Stomach (tissue), 9 donors: ENCODE measurements around the gene PFKP. TPM values are rescaled to one million over a fixed set of nuclear protein-coding genes. Genes with fewer than 3 reads are reported as not detected.

ENCODE experiments used
- DNase-seq, 2 donors: peaks; one replicate each; pipeline versions ENCODE4 v3.0.0 to v3.0.0-alpha.2; 2013 to 2019
- H3K27ac ChIP-seq, 5 donors: fragments of 200-600 bp in 4 of 5; sonication (generic) in 4 of 5; one replicate each; pipeline ENCODE4 v1.5.1; 2013 to 2019; ENCODE audit warnings: mild to moderate bottlenecking in 1 of 5, moderate library complexity in 1 of 5
- H3K27me3 ChIP-seq, 3 donors: fragments of 200-600 bp; sonication (generic); one replicate each; pipeline ENCODE4 v1.5.1; 2017 to 2019; ENCODE audit warnings: mixed run types in 1 of 3
- H3K36me3 ChIP-seq, 4 donors: fragments of 200-600 bp; sonication (generic); 1 replicate in 3 of 4; 2 replicates in 1 of 4; pipeline ENCODE4 v1.5.1; 2016 to 2019
- H3K4me1 ChIP-seq, 4 donors: fragments of 200-600 bp; sonication (generic); one replicate each; pipeline ENCODE4 v1.5.1; 2016 to 2019
- H3K4me3 ChIP-seq, 4 donors: fragments of 200-600 bp; sonication (generic) in 3 of 4; one replicate each; pipeline ENCODE4 v1.5.1; 2016 to 2019; ENCODE audit warnings: mild to moderate bottlenecking in 1 of 4
- H3K9me3 ChIP-seq, 4 donors: fragments of 200-600 bp; sonication (generic); one replicate each; pipeline ENCODE4 v1.5.1; 2016 to 2019
- EP300 ChIP-seq: sonication (generic); formaldehyde crosslinking; IDR thresholded peaks from one replicate; pipeline ENCODE4 v1.6.1; 2017; ENCODE audit warnings: antibody characterized with exemption
- POLR2A ChIP-seq, 4 donors: fragments of 450-650 bp; IDR thresholded peaks; one replicate each; pipeline ENCODE4 v1.6.1; 2016; ENCODE audit warnings: antibody characterized with exemption in 4 of 4, control low read depth in 2 of 4, mild to moderate bottlenecking in 1 of 4, moderate library complexity in 1 of 4
- POLR2AphosphoS5 ChIP-seq, 3 donors: sonication (generic); formaldehyde crosslinking; IDR thresholded peaks; one replicate each; pipeline ENCODE4 v1.6.1; 2016; ENCODE audit warnings: antibody characterized with exemption in 3 of 3
- WGBS, 5 donors: extraction: QIAGEN DNeasy Blood & Tissue Kit in 3 of 5; methylation state at CpG; one replicate each; pipeline versions ENCODE4 v1.1.5 to v1.1.7; 2013 to 2018; 5-methylcytosine and 5-hydroxymethylcytosine counted together
- intact Hi-C: fragments of 100-400 bp; cut with DNase I; formaldehyde crosslinking; loops from one replicate; pipeline ENCODE4 v1.15.1; 2023; ENCODE audit warnings: low total_unique reads
- polyA plus RNA-seq, 3 donors: library from polyadenylated mRNA; stranded (reverse); fragments of 200-250 nt; gene quantifications; one replicate each; pipeline ENCODE4 v1.2.3, GENCODE V29; 2013
- total RNA-seq, 5 donors: library from RNA; depleted of rRNA; stranded (reverse); fragments of >200 nt; gene quantifications; one replicate each; pipeline versions ENCODE4 v1.1.0 to v1.2.3, GENCODE V29; 2014 to 2016
- TF ChIP-seq, protein P1 (sequence below), 7 experiments: fragments of 450-650 bp in 4 of 7; fragments of 200-600 bp in 3 of 7; sonication (generic) in 3 of 7; IDR thresholded peaks; one replicate each; pipeline ENCODE4 v1.5.1; 2016 to 2019; ENCODE audit warnings: antibody characterized with exemption in 7 of 7, control low read depth in 2 of 7, mild to moderate bottlenecking in 1 of 7
- donor health status: healthy with polysubstance abuse.
- donor health status: Bipolar disorder and iron deficiency.
- donor health status: healthy.

The PFKP gene
- total and polyA plus RNA-seq, 8 donors: 11.2 to 155 (median 29.4) TPM

DNA sequence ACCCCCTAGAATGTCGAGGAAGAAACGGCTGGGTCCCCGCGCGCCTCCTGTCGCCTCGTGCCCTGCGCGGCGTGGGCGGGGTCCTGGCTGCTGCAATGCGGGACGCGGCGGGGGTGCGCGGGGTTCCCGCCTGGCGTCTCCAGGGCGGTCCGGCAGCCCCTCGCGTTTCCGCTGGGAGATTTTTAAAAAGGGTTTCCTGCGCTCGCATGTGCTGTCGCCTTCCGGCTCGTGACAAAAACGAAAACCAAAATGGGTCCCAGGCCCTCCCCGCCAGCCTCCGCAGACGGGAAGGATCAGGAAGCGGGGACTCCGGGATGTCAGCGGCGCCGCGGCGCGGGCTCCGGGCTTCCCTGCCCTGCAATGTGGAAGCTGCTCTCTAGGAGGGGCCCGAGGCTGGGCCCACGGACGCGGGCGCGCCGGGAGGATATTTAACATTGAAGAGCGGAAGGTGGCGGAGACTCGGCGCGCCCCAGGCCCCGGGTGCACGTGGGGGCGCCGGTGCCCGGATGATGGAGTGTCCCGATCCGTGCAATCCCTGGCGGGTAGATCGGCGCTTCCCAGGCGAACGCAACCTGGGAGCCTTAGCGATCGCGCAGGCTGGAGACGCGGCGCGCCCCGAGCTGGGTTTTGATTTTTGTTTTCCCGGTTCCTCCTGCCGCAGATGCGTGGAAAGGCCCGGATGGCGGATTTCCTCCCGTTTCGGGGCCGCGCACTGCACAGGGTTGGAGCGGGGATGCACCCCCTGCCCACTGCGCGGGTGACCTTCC is 1.0 kb downstream of the PFKP start:
- H3K27ac ChIP-seq: peak overlapping the region; percentile 54 to 84 (median 76)
- intact Hi-C loops: no loop called here
- H3K4me3 ChIP-seq: peak overlapping the region; percentile 72 to 95 (median 82)
- TF ChIP-seq, protein P1, sequence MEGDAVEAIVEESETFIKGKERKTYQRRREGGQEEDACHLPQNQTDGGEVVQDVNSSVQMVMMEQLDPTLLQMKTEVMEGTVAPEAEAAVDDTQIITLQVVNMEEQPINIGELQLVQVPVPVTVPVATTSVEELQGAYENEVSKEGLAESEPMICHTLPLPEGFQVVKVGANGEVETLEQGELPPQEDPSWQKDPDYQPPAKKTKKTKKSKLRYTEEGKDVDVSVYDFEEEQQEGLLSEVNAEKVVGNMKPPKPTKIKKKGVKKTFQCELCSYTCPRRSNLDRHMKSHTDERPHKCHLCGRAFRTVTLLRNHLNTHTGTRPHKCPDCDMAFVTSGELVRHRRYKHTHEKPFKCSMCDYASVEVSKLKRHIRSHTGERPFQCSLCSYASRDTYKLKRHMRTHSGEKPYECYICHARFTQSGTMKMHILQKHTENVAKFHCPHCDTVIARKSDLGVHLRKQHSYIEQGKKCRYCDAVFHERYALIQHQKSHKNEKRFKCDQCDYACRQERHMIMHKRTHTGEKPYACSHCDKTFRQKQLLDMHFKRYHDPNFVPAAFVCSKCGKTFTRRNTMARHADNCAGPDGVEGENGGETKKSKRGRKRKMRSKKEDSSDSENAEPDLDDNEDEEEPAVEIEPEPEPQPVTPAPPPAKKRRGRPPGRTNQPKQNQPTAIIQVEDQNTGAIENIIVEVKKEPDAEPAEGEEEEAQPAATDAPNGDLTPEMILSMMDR (IDR thresholded peaks at IDR 0.05): peak in 3 of 7 experiments; percentile 5 to 18 (median 13)
- TF ChIP-seq POLR2A (IDR thresholded peaks at IDR 0.05): no peak
- peak; percentile 50 to 83 for DNase-seq
- H3K4me1 ChIP-seq: peaks cover 17 to 59% (median 34%) of the 10 kb centered on the region in 4 donors
- H3K9me3 ChIP-seq: no peaks in the 10 kb centered on the region
- H3K36me3 ChIP-seq: no peaks in the 10 kb centered on the region
- peaks cover 0 to 50% (median 20%) of the 10 kb centered on the region in 3 donors for H3K27me3 ChIP-seq
- 0 to 1% (median 0%) methylated on average over 25 to 86 of the region's 86 CpGs for WGBS, 5 donors

DNA sequence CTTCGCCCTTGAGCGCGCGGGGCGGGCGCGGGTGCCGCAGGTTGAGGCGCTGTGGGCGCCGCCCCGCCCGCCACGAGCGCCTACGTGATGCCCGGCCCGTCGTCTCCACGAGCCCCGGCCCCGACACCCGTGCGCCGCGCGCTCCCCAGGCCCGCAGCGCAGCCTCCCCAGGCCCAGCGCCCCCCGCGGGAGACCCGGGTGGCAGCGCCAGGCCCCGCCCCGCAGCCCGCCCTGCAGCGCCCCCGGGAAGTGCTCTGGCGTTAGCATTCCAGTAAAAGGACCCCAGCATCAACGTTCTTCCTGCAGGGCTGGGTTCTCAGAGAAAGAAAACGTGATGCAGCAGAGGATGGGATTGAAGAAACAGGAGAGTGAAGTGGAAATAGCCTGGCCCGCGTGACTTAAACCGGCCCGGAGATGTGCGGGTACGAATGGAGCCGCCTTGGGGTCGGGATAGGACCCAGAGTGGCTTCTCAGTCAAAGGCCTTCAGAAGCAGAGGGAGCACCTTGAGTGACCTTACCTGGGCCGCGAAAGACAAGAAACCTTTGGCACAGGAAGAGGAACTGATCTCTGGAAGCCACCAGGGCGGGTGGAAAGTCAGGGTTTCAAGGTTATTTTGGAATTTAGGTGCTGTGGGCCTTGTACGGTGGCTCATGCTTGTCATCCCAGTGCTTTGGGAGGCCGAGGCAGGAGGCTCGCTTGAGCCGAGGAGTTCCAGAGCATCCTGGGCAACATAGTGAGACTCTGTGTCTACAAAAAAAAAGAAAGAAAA is 1.8 kb downstream of the PFKP start:
- intact Hi-C loops: no loop called here
- peak in 1 of 2 donors; percentile 65 for DNase-seq
- Histone ChIP-seq H3K4me1 (peaks cover 17 to 67% (median 34%) of the 10 kb centered on the region in 4 donors), H3K27me3 (peaks cover 0 to 42% (median 20%) of the 10 kb centered on the region in 3 donors), H3K9me3 (no peaks in the 10 kb centered on the region), H3K36me3 (no peaks in the 10 kb centered on the region), H3K27ac (peak overlapping the region in 4 of 5 donors; percentile 74 to 84 (median 78)), H3K4me3 (peak overlapping the region; percentile 72 to 95 (median 82))
- no peak for TF ChIP-seq POLR2AphosphoS5 (IDR thresholded peaks at IDR 0.05)
- no peak for TF ChIP-seq POLR2A (IDR thresholded peaks at IDR 0.05)
- TF ChIP-seq, protein P1 (IDR thresholded peaks at IDR 0.05): no peak
- TF ChIP-seq EP300: no peak
- 15 to 48% (median 17%) methylated on average over 19 to 57 of the region's 57 CpGs for WGBS, 5 donors

DNA sequence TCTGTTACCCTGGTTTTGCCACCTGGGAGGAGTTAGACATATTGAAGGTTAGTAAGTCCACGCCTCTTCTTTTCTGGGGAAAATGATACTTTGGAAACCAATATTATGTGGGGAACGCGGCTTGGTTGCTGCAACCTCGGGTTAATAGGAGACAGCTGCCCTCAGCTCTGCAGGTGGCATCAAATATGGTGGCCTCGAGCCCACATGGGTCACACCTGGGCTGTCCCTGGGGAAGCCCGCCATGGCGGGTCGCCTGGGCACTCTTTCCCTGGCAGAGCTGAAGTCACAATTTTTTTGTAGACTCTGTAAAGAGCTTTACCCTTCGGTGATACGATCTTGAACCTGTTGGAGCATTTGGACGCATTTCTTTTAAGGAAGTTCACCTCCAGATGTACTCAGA is 2.5 kb downstream of the PFKP start:
- Histone ChIP-seq H3K9me3 (no peaks in the 10 kb centered on the region), H3K4me3 (peak overlapping the region in 1 of 4 donors; percentile 95), H3K27ac (no peak overlapping the region), H3K36me3 (no peaks in the 10 kb centered on the region), H3K27me3 (peaks cover 0 to 42% (median 20%) of the 10 kb centered on the region in 3 donors), H3K4me1 (peaks cover 17 to 69% (median 34%) of the 10 kb centered on the region in 4 donors)
- WGBS, 5 donors: 94 to 99% (median 96%) methylated on average over 11 of the region's 11 CpGs
- DNase-seq: no peak
- TF ChIP-seq POLR2A (IDR thresholded peaks at IDR 0.05): no peak
- TF ChIP-seq, protein P1 (IDR thresholded peaks at IDR 0.05): no peak
- TF ChIP-seq POLR2AphosphoS5 (IDR thresholded peaks at IDR 0.05): no peak
- no peak for TF ChIP-seq EP300
- intact Hi-C loops: no loop called here

DNA sequence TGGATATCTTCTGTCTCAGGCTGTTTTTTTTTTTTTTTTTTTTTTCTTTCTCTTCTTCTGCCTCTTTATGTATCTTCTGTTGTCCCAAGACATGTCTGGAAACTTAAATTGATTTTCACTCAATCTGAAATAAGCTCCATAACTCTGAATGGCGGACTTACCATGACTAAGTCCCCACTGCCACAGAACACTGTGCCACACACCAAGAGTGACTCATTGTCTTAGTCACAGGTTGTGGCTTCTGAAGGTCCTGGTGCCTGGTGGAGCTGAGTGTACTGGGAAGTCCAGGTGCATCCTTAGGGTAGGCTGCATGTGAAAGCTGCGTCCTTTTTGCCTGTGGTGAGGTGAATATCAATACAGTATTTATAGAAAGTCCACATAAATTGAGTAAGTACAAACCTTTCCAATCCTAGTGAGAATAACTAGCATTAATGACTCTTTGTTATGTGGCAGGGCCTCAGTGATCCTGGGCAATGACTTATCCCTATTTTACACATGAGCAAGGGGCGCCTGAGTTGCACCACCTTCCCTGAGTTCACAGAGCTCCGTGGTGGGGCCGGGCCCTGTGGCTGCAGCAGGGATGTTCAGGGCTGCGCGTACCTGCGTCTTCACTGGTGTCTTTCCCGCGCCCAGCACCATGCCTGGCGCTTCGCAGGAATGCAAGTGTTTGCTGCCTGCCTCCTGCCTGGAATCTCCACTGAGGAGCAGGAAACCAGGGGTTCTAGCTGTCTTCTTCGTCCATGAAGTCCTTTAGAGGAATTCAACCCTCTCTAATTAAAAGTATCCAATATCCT is 4.3 kb downstream of the PFKP start:
- peaks cover 0 to 29% (median 17%) of the 10 kb centered on the region in 3 donors for H3K27me3 ChIP-seq
- H3K36me3 ChIP-seq: peaks cover 0 to 5% (median 0%) of the 10 kb centered on the region in 4 donors
- H3K4me3 ChIP-seq: no peak overlapping the region
- H3K27ac ChIP-seq: no peak overlapping the region
- H3K4me1 ChIP-seq: peaks cover 13 to 55% (median 27%) of the 10 kb centered on the region in 4 donors
- intact Hi-C loops: no loop called here
- TF ChIP-seq, protein P1 (IDR thresholded peaks at IDR 0.05): no peak
- TF ChIP-seq POLR2AphosphoS5 (IDR thresholded peaks at IDR 0.05): peak in 2 of 3 donors; percentile 18 to 37
- DNase-seq: no peak
- no peaks in the 10 kb centered on the region for H3K9me3 ChIP-seq
- WGBS, 5 donors: 92 to 95% (median 93%) methylated on average over 12 to 13 of the region's 13 CpGs
